NCI-H524 (cell line): ENCODE data around the gene TNS3.
"Not testable (repeated sequence)": the region's sequence is repeated elsewhere in the genome, so short reads cannot be mapped to it uniquely, and the experiment has no call there.

Experiments used
- DNase-seq, 2 experiments: peaks; one replicate each; lab custom pipeline; 2025; lab: John Stamatoyannopoulos, UW

Gene TNS3

GRCh38 chr7:47452295-47452694, 129.6 kb downstream of the TNS3 start:
- no peak for DNase-seq

GRCh38 chr7:47451851-47452205, 130.1 kb downstream of the TNS3 start:
- no peak for DNase-seq

DNA sequence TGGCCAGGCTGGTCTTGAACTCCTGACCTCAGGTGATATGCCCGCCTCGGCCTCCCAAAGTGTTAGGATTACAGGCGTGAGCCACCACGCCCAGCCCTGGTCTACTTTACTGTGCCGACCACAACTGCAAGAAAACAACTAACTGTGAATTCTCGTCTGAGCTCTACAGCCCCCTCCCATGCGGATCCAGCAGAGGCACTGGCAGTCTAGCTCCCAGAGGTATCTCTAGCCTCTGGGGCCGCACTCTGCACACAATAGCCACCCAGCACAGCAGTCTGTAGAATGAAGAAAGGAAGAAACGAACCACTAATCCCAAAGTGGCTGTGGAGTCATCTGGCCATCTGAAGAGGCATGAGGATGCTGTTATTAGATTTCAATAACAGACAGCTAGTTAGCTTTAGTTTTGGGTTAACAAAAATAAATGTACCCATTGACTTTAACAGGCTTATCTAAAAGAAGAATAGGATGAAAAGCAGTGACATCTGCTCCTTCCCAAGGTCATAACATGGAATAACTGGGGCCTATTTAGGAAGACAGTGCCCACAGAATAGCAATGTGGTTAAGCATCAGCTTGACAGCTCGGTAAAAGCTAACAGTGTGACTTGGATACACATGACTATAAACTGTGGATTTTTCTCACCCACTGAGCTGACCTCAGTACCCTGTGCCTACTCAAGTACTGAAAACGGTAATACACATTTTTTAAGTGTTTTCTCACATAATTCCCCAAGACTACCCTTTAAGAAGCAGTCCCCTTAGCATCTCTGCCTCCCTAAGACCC, 131.9 kb downstream of the TNS3 start:
- peak; percentile 14 to 71 for DNase-seq

- DNase-seq: no peak
These were observed 132.9 kb downstream of the TNS3 start for GRCh38 chr7:47448971-47449370.

GRCh38 chr7:47447621-47448349, 134.1 kb downstream of the TNS3 start:
- no peak for DNase-seq

DNA sequence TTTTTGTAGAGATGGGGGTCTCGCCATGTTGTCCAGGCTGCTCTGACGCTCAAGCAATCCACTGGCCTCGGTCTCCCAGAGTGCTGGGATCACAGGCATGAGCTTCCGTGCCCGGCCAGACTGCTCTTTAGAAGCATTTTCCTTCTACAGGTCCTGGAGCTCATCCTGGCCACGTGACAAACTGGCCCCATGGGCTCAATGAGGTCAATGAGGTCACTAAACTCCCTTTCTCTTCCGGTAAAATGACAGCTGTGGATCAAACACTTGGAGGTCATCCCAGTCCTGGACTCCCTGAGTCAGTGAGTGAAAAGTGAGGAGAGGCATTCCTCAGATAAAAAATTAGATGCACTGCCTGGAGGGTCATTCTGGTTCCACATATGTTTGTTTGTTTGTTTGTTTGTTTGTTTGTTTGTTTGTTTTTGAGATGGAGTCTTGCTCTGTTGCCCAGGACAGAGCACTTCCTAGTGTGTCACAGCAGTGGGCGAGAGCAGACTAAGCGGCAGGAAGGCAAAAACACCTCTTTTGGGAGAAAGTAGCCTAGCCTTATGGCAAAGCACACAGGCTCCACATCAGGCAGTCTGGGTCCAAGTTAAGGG, 134.9 kb downstream of the TNS3 start:
- no peak for DNase-seq

- DNase-seq: peak in 1 of 2 experiments; percentile 15
These were observed 137.4 kb downstream of the TNS3 start for GRCh38 chr7:47444376-47445098.

DNA sequence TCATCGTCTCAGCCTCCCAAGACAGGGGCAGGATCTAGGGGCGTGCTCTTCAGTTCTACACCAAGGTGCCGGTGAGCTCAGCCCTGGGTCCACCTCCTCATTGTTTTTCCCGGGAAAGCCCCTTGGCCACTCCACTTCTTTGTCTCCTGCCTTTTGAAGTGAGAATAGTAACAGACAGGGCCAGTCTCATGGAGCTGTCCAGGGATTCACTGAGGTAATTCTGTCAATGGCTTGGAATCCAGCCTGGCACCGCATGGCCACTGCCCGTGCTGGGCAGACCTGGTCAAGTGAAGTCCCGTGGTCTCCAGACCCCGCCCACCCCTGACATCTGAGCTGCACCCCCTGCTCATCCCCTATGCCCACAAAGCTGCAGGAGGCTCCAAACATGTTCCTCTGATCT, 138.9 kb downstream of the TNS3 start:
- no peak for DNase-seq

DNA sequence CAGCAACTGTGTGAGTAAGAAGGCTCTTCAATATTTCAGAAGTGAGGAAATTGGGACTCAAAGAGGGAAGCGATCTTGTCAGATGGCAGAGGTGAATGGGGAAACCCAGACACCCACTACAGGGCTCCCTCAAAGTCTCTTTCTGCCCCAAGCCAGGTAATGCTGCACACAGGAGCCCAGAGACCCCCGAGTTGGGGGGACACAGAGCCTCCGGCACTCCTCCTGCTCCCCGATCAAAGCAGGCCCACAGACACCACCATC, 139.4 kb downstream of the TNS3 start:
- DNase-seq: no peak

- no peak for DNase-seq
These were observed 139.9 kb downstream of the TNS3 start for GRCh38 chr7:47441796-47442604.

- DNase-seq: not testable (repeated sequence)
These were observed 140.9 kb downstream of the TNS3 start for GRCh38 chr7:47441048-47441447.

- no peak for DNase-seq
These were observed 141.6 kb downstream of the TNS3 start for GRCh38 chr7:47440320-47440719.

DNA sequence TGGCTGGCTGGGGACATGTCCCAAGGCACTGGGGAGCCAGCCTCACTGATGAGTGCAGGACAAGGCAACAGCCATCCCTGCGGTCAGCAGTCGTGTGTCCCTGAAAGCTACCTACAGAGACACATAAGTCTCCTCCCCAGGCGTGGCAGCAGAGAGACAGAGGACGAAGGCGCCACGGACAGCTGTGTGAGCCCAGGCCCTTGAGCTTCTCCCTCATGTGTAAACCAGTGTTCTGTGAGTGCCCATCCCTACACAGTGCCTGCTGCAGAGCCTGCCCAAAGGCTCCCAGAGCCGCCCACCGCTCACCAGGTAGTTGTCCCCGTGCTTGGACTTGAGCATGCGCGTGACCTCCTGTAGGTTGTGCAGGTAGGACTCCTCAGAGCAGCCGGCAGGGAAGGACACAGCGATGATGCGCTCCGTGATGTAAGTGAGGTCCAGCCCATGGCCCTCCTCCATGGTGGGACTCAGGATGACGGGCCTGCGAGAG, 142.7 kb downstream of the TNS3 start:
- DNase-seq: no peak

- DNase-seq: no peak
These were observed 143.4 kb downstream of the TNS3 start for GRCh38 chr7:47438411-47439029.

DNA sequence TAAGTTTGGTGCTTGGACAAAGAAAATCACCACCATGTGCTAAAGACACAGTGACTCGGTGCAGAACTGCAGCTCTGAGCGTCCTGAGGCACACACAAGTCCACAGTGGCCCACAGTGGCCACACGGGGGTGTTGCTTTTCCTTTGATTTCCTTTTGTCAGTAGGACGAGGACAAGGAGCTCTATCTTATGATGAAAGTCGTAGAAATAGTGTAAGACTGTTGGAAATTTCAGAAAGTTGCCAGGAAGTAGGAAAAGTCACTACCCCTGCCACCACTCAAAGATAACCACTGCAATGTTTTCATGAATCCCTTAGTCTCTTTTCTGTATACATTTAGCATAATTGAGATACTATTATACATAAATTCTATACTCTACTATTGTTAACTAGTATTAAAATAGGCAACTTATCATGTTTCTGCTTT, 146.0 kb downstream of the TNS3 start:
- peak; percentile 16 to 62 for DNase-seq

GRCh38 chr7:47433564-47433895, 148.4 kb downstream of the TNS3 start:
- no peak for DNase-seq

DNA sequence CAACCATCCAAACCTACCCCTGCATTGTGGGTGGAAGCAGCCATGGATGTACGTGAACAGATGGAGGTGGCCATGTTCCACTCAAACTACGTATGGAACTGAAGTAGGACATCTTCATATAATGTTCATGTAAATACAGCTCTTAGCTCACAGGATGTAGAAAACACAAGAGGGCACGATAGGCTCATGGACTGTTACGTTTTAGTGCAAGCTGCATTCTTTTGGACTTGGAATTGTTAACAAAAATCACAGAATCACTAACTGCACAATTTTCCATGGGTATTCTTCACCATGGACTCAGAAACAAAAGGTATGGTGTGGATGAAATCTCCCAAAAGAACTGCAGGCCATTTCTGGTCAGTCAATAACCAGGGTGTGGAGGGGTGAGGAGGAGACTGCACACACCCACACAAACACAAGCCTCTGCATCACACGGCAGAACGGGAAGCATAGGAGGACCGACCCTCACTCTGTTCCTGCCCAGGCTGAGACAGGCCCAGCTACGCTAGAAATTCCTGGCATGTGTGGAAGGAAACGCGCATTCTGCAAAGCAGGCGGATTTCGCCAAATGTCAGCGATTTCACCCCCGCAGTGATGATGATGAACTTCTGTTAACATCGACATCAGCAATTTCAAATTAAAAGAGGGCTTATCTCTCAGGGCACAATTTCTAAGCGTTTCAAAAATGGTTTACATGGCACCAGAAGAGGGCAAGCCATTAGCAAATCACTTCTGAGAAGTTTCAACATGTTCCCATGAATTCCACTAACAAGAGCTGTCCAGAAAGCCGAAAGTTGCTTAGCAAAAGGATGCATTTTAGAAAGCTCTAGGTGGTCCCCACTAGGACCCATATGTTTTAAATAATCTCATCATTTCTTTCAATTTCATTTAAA, 149.0 kb downstream of the TNS3 start:
- no peak for DNase-seq

DNA sequence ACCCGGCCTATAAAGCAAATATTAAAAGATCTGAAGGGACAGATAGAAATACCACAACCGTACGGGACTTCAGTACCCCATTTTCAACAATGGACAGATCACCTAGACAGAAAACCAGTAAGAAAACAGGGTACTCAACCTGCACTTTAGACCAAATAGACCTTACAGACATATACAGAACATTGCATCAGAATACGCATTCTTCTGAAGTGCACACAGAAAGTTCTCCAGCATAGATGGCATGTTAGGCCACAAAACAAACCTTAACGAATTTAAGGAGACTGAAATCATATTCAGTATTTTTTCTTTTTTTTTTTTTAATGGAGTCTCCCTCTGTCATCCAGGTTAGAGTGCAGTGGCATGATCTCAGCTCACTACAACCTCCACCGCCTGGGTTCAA, 151.5 kb downstream of the TNS3 start:
- no peak for DNase-seq

- no peak for DNase-seq
These were observed 153.0 kb downstream of the TNS3 start for GRCh38 chr7:47428768-47429472.
